ENCODE data around the gene N4BP2L2. TPM values are rescaled to one million over a fixed set of nuclear protein-coding genes. Genes with fewer than 3 reads are reported as not detected.

N4BP2L2 gene
- total and polyA plus RNA-seq, 2 donors (not counting 3 experiments of a cell fraction or from before 2014, with no cell fraction given) = 21.7 to 101 TPM

DNA sequence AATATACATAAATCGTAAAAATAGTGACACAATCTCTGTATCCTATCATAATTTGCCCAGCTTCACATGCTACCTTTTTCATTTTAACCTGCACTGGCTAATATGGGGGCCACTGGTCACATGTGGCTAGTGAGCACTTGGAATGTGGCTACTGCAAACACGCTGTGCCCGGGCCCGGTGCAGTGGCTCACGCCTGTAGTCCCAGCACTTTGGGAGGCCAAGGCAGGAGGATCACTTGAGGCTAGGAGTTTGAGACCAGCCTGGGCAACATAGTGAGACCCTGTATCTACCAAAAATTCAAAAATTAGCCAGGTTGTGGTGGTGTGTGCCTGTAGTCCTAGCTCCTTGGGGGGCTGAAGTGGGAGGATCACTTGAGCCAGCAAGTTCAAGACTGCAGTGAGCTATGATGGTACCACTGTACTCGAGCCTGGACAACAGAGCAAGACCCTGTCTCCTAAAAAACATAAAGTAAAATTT, 109.1 kb downstream of the N4BP2L2 start:
- no peak overlapping the region for H3K4me2 ChIP-seq (ENCODE audit: insufficient read depth, low read length)
- H3K4me3 ChIP-seq (replicated peaks in 1 of 3; ENCODE audit: insufficient read depth in 1 of 3, low read depth in 1 of 3, low read length in 3 of 3) = no peak overlapping the region
- DNase-seq (ENCODE audit: low read depth, low spot score) (no peak), FAIRE-seq (no peak)
- dilution Hi-C loops (cut with MboI; ENCODE audit: extremely low pct_ligation_motif_present, low sequenced_read_pairs) = no loop called here
- ChIA-PET CTCF (interaction anchor here (0.8 to 1.0 kb wide), 2 partner anchors 13 to 25 kb away, joined by 3 to 4 read pairs; no protein-coding TSS in a partner anchor), POLR2A (no interaction called here)
- no peak for TF ChIP-seq GATA2 (IDR thresholded peaks at IDR 0.05; ENCODE audit: insufficient read depth, insufficient read length, low read depth, low read length)
- TF ChIP-seq, protein P1, sequence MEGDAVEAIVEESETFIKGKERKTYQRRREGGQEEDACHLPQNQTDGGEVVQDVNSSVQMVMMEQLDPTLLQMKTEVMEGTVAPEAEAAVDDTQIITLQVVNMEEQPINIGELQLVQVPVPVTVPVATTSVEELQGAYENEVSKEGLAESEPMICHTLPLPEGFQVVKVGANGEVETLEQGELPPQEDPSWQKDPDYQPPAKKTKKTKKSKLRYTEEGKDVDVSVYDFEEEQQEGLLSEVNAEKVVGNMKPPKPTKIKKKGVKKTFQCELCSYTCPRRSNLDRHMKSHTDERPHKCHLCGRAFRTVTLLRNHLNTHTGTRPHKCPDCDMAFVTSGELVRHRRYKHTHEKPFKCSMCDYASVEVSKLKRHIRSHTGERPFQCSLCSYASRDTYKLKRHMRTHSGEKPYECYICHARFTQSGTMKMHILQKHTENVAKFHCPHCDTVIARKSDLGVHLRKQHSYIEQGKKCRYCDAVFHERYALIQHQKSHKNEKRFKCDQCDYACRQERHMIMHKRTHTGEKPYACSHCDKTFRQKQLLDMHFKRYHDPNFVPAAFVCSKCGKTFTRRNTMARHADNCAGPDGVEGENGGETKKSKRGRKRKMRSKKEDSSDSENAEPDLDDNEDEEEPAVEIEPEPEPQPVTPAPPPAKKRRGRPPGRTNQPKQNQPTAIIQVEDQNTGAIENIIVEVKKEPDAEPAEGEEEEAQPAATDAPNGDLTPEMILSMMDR (IDR thresholded peaks at IDR 0.05; ENCODE audit: extremely low read depth in 1 of 2, insufficient read depth in 1 of 2, low read depth in 1 of 2, low read length in 2 of 2) = no peak
- TF ChIP-seq, protein P2, sequence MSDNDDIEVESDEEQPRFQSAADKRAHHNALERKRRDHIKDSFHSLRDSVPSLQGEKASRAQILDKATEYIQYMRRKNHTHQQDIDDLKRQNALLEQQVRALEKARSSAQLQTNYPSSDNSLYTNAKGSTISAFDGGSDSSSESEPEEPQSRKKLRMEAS (IDR thresholded peaks at IDR 0.05; ENCODE audit: insufficient read depth, insufficient read length) = no peak
- TF ChIP-seq POLR2AphosphoS5 (IDR thresholded peaks at IDR 0.05; ENCODE audit: insufficient read depth, low read depth, low read length) = no peak
- TF ChIP-seq JUN (IDR thresholded peaks at IDR 0.05; ENCODE audit: borderline replicate concordance, insufficient read depth, insufficient read length, low read depth) = no peak
- no peak for TF ChIP-seq EZH2 (IDR thresholded peaks at IDR 0.05; ENCODE audit: borderline replicate concordance, low read depth, low read length, severe bottlenecking)
- intact Hi-C loops (cut with micrococcal nuclease) = loop anchor here (5.0 to 10.0 kb wide), 2 partner anchors 108 to 185 kb away; partner anchors contain the start of gene N4BP2L2
- no peaks in the 10 kb centered on the region for H3K36me3 ChIP-seq (ENCODE audit: control insufficient read depth in 2 of 2, extremely low read depth in 1 of 2, insufficient read depth in 2 of 2, low read length in 2 of 2)
- no peak overlapping the region for H3K9ac ChIP-seq (replicated peaks; ENCODE audit: extremely low read depth, insufficient read depth, low read length)
- no TSS peak for BruUV-seq (replicated peaks)
- no peaks in the 10 kb centered on the region for H3K27me3 ChIP-seq (ENCODE audit: control insufficient read depth in 2 of 2, insufficient read depth in 2 of 2, low read length in 2 of 2)
- no peaks in the 10 kb centered on the region for H4K20me1 ChIP-seq (replicated peaks; ENCODE audit: control insufficient read depth, extremely low read depth, insufficient read depth, low read length)
- H2AFZ ChIP-seq (ENCODE audit: low read depth, low read length) = no peak overlapping the region
- no peak overlapping the region for H3K27ac ChIP-seq (ENCODE audit: insufficient read depth, low read depth, low read length)
- H3K9me1 ChIP-seq (replicated peaks; ENCODE audit: control insufficient read depth, extremely low read depth, insufficient read depth, low read length) = no peaks in the 10 kb centered on the region
- H3K4me1 ChIP-seq (ENCODE audit: control insufficient read depth, extremely low read depth, insufficient read depth, low read length) = peaks cover 13% of the 10 kb centered on the region
- no peaks in the 10 kb centered on the region for H3K9me3 ChIP-seq (replicated peaks; ENCODE audit: control insufficient read depth, insufficient read depth, low read length)
- H3K79me2 ChIP-seq (ENCODE audit: control insufficient read depth, insufficient read depth, low read length) = no peaks in the 10 kb centered on the region
